HEK293 (cell line): ENCODE results near the gene KCNK6.
A peak's percentile ranks its signal among the peaks of the same experiment; 100 is the strongest.

Experiments
- CTCF ChIP-seq: fragments of 450-650 bp; formaldehyde crosslinking; IDR thresholded peaks from 2 replicates; pipeline ENCODE4 v1.5.1; 2016; ENCODE audit warnings: missing biosample characterization, missing genetic modification characterization
- ZNF292 ChIP-seq: fragments of 450-650 bp; formaldehyde crosslinking; IDR thresholded peaks from 2 replicates; pipeline ENCODE4 v1.5.1; 2016; ENCODE audit warnings: low read depth, missing biosample characterization, missing genetic modification characterization, borderline replicate concordance

GRCh38 chr19:38315657-38316476 lies 3.8 kb upstream of the KCNK6 start, which contains the start of gene YIF1B:
- TF ChIP-seq ZNF292 (tag by site-specific recombination) (no peak), CTCF (tag by site-specific recombination) (peak; percentile 30; the same call in 1 of the 2 replicates)
